Caco-2 (cell line): ENCODE results near the gene TAS2R60. TPM values are rescaled to one million over a fixed set of nuclear protein-coding genes. Genes with fewer than 3 reads are reported as not detected.

ENCODE experiments used
- BruUV-seq: library from RNA; stranded (reverse); fragments of 400-500 nt; replicated peaks from 2 replicates; lab custom pipeline; 2021; lab: Mats Ljungman, UMichigan
- CTCF ChIA-PET: fragments of 300-600 bp; sonication (Branson Sonifier 250); formaldehyde crosslinking; loops from one replicate; lab custom pipeline; 2022; ENCODE audit warnings: antibody characterized with exemption; lab: Charles Lee
- POLR2A ChIA-PET: fragments of 300-600 bp; sonication (Branson Sonifier 250); formaldehyde crosslinking; loops from one replicate; lab custom pipeline; 2022; ENCODE audit warnings: antibody characterized with exemption; lab: Charles Lee
- DNase-seq, 2 experiments: peaks; one replicate each; pipeline versions ENCODE4 v3.0.0 to v3.0.0-alpha.2; 2020 to 2022
- H3K27me3 ChIP-seq: replicated peaks from 2 replicates; pipeline ENCODE4 v1.6.0; 2011; ENCODE audit warnings: low read length; ENCODE audit not compliant: control insufficient read depth, insufficient read depth
- H3K36me3 ChIP-seq: 2 replicates; pipeline ENCODE4 v1.5.1; 2011; ENCODE audit warnings: low read length; ENCODE audit not compliant: control insufficient read depth, insufficient read depth
- H3K4me1 ChIP-seq: fragments of 250-450 bp; sonication (Bioruptor Pico); 2 replicates; pipeline ENCODE4 v1.5.1; 2020; ENCODE audit warnings: mild to moderate bottlenecking
- H3K4me3 ChIP-seq: 2 replicates; pipeline ENCODE4 v1.5.1; 2011; ENCODE audit warnings: low read depth, mild to moderate bottlenecking, control low read depth, low read length
- H3K9me3 ChIP-seq: fragments of 250-450 bp; sonication (Bioruptor Pico); 2 replicates; pipeline ENCODE4 v1.5.1; 2020; ENCODE audit warnings: mild to moderate bottlenecking, moderate library complexity
- H3K27ac Mint-ChIP-seq: one replicate; pipeline ENCODE4 v1.8.0; 2022; ENCODE audit warnings: mixed read lengths; ENCODE audit not compliant: unreplicated experiment
- H3K27me3 Mint-ChIP-seq: one replicate; pipeline ENCODE4 v1.8.0; 2022; ENCODE audit warnings: mixed read lengths; ENCODE audit not compliant: insufficient read depth, unreplicated experiment
- H3K36me3 Mint-ChIP-seq: one replicate; pipeline ENCODE4 v1.8.0; 2022; ENCODE audit warnings: mild to moderate bottlenecking, mixed read lengths; ENCODE audit not compliant: insufficient read depth, unreplicated experiment
- H3K4me1 Mint-ChIP-seq: one replicate; pipeline ENCODE4 v1.8.0; 2022; ENCODE audit warnings: low read depth, mixed read lengths; ENCODE audit not compliant: unreplicated experiment
- H3K4me3 Mint-ChIP-seq: one replicate; pipeline ENCODE4 v1.8.0; 2022; ENCODE audit warnings: mild to moderate bottlenecking, moderate library complexity, mixed read lengths; ENCODE audit not compliant: unreplicated experiment
- H3K9me3 Mint-ChIP-seq: one replicate; pipeline ENCODE4 v1.8.0; 2022; ENCODE audit warnings: mixed read lengths; ENCODE audit not compliant: unreplicated experiment
- CTCF ChIP-seq, 2 experiments: fragments of 200-600 bp in 1 of 2; IDR thresholded peaks; 1 replicate in 1 of 2; 2 replicates in 1 of 2; pipeline versions ENCODE4 v1.5.1 to v1.8.0; 2011 to 2022; ENCODE audit warnings: antibody characterized with exemption in 1 of 2, control low read depth in 1 of 2, inconsistent platforms in 1 of 2, low read depth in 1 of 2, low read length in 1 of 2, mild to moderate bottlenecking in 1 of 2, moderate library complexity in 1 of 2; ENCODE audit not compliant: insufficient read depth in 1 of 2, severe bottlenecking in 1 of 2, unreplicated experiment in 1 of 2
- intact Hi-C: fragments of 100-400 bp; cut with micrococcal nuclease; formaldehyde crosslinking; loops from one replicate; pipeline ENCODE4 v1.10.0; 2022; ENCODE audit not compliant: unreplicated experiment
- total RNA-seq: library from RNA; stranded (reverse); gene quantifications from 2 replicates; pipeline ENCODE4 v1.2.3, GENCODE V29; 2022

TAS2R60 gene
- total RNA-seq, 1 experiment from 2014 or later = not detected

GRCh38 chr7:143408686-143409561 is 34.3 kb upstream of the TAS2R60 start, which contains the start of gene EPHA1:
Gene EPHA1, minus strand, starts transcription at chr7:143408856. Its CDS starts 51 bp downstream, at chr7:143408805.
- Histone ChIP-seq H3K27me3 (no peaks in the 10 kb centered on the region), H3K4me3 (peak within 1 kb of the TSS; percentile 59), H3K36me3 (peaks cover 1% of the 10 kb centered on the region; the same call in 1 of the 2 replicates), H3K9me3 (no peaks in the 10 kb centered on the region), H3K4me1 (peaks cover 49% of the 10 kb centered on the region)
- peak; percentile 86 to 88 for DNase-seq
- intact Hi-C loops = loop anchor here (1.0 to 5.0 kb wide), 4 partner anchors 22 to 168 kb away; no protein-coding TSS in a partner anchor
- Mint-ChIP-seq H3K4me3 (peak within 1 kb of the TSS; percentile 86), H3K9me3 (no peaks in the 10 kb centered on the region), H3K36me3 (peaks cover 19% of the 10 kb centered on the region), H3K4me1 (peaks cover 68% of the 10 kb centered on the region), H3K27ac (peak within 1 kb of the TSS; percentile 86), H3K27me3 (no peaks in the 10 kb centered on the region)
- no TSS peak for BruUV-seq
- peak; percentile 68 to 87 for TF ChIP-seq CTCF (IDR thresholded peaks at IDR 0.05; ENCODE audit: insufficient read depth in 1 of 2, low read depth in 1 of 2, low read length in 1 of 2, severe bottlenecking in 1 of 2, unreplicated experiment in 1 of 2)
- POLR2A ChIA-PET = interaction anchor here (0.7 to 1.5 kb wide), 4 partner anchors 13 to 113 kb away, joined by 3 to 4 read pairs (median 3); no protein-coding TSS in a partner anchor
- CTCF ChIA-PET = interaction anchor here (0.6 to 2.0 kb wide), 12 partner anchors 21 to 1271 kb away, joined by 3 to 6 read pairs (median 3); partner anchors contain the start of gene FAM131B

- Histone ChIP-seq H3K4me1 (peaks cover 49% of the 10 kb centered on the region), H3K36me3 (no peaks in the 10 kb centered on the region), H3K27me3 (no peaks in the 10 kb centered on the region), H3K9me3 (no peaks in the 10 kb centered on the region), H3K4me3 (no peak overlapping the region)
- CTCF ChIA-PET = no interaction called here
- Mint-ChIP-seq H3K27ac (peak overlapping the region; percentile 16), H3K4me1 (peaks cover 73% of the 10 kb centered on the region), H3K4me3 (no peak overlapping the region), H3K9me3 (no peaks in the 10 kb centered on the region), H3K27me3 (no peaks in the 10 kb centered on the region), H3K36me3 (peaks cover 12% of the 10 kb centered on the region)
- TF ChIP-seq CTCF (IDR thresholded peaks at IDR 0.05; ENCODE audit: insufficient read depth in 1 of 2, low read depth in 1 of 2, low read length in 1 of 2, severe bottlenecking in 1 of 2, unreplicated experiment in 1 of 2) = no peak
- DNase-seq = no peak
- POLR2A ChIA-PET = no interaction called here
- intact Hi-C loops = no loop called here
- no TSS peak for BruUV-seq
Observed at GRCh38 chr7:143410521-143411004, 32.7 kb upstream of the TAS2R60 start.

- H3K27ac Mint-ChIP-seq = no peak overlapping the region
- no peaks in the 10 kb centered on the region for H3K27me3 ChIP-seq
- TF ChIP-seq CTCF (IDR thresholded peaks at IDR 0.05; ENCODE audit: insufficient read depth in 1 of 2, low read depth in 1 of 2, low read length in 1 of 2, severe bottlenecking in 1 of 2, unreplicated experiment in 1 of 2) = no peak
- no peak overlapping the region for H3K4me3 Mint-ChIP-seq
- DNase-seq = no peak
- H3K9me3 ChIP-seq = no peaks in the 10 kb centered on the region
- intact Hi-C loops = no loop called here
- no TSS peak for BruUV-seq
- peaks cover 70% of the 10 kb centered on the region for H3K4me1 Mint-ChIP-seq
- H3K9me3 Mint-ChIP-seq = no peaks in the 10 kb centered on the region
- CTCF ChIA-PET = interaction anchor here (0.6 kb wide), 1 partner anchor 32 kb away, joined by 6 read pairs; no protein-coding TSS in a partner anchor
- peaks cover 9% of the 10 kb centered on the region for H3K36me3 Mint-ChIP-seq
- no peak overlapping the region for H3K4me3 ChIP-seq
- POLR2A ChIA-PET = interaction anchor here (0.6 kb wide), 1 partner anchor 1314 kb away, joined by 3 read pairs; no protein-coding TSS in a partner anchor
- H3K36me3 ChIP-seq = no peaks in the 10 kb centered on the region
- no peaks in the 10 kb centered on the region for H3K27me3 Mint-ChIP-seq
- peaks cover 42% of the 10 kb centered on the region for H3K4me1 ChIP-seq
Observed at GRCh38 chr7:143411976-143412708, 31.1 kb upstream of the TAS2R60 start.
